ENCODE data around the gene CYBA. TPM values are rescaled to one million over a fixed set of nuclear protein-coding genes. Genes with fewer than 3 reads are reported as not detected.

The CYBA gene
- total and polyA plus RNA-seq, 10 of the 15 experiments (the other 5 are each of a cell fraction or from before 2014, with no cell fraction given), result 0.55 to 598 (median 258) TPM

DNA sequence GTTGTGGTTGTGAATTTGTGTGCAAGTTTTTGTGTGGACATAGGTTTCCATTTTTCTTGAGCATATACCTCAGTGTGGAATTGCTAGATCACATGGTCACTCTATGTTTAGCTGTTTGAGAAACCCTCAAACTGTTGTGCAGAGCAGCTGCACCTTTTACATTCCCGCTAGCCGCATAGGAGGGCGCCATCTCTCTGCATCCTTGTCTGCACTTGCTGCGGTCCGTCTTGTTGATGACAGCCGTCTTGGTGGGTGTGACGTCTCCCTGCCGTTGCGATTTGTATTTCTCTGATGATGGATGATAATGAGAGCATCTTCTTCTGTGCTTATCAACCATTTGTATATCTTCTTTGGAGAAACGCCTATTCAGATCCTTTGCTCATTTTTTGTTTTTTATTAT lies 37.6 kb downstream of the CYBA start:
- ATAC-seq, result no peak
- Histone ChIP-seq H3K36me3 (ENCODE audit: control insufficient read depth in 2 of 2, insufficient read depth in 2 of 2, low read length in 1 of 2) (peaks cover 10 to 31% of the 10 kb centered on the region in 2 experiments; a peak in 3 of 4 replicates), H3K4me2 (ENCODE audit: control insufficient read depth, insufficient read depth) (no peak overlapping the region), H3K4me3 (no peak overlapping the region), H3K4me1 (ENCODE audit: control insufficient read depth, insufficient read depth, low read length) (peaks cover 1% of the 10 kb centered on the region; the same call in 1 of the 2 replicates), H3K27ac (ENCODE audit: control insufficient read depth, insufficient read depth) (no peak overlapping the region), H3K9ac (ENCODE audit: control insufficient read depth, insufficient read depth, low read length) (no peak overlapping the region), H3K9me3 (replicated peaks; ENCODE audit: control insufficient read depth, insufficient read depth, low read length) (no peaks in the 10 kb centered on the region), H3K79me2 (ENCODE audit: control insufficient read depth, insufficient read depth, low read length) (no peaks in the 10 kb centered on the region), H3K27me3 (replicated peaks in 1 of 2; ENCODE audit: control insufficient read depth in 2 of 2, insufficient read depth in 2 of 2, low read length in 1 of 2) (no peaks in the 10 kb centered on the region), H2AFZ (ENCODE audit: control insufficient read depth, low read depth, low read length) (no peak overlapping the region), H4K20me1 (ENCODE audit: control insufficient read depth, insufficient read depth) (no peaks in the 10 kb centered on the region)
- POLR2A ChIA-PET, result no interaction called here
- BruUV-seq (replicated peaks), result no TSS peak
- intact Hi-C loops (cut with micrococcal nuclease; ENCODE audit: unreplicated experiment) (no loop called here), in situ Hi-C loops (cut with MboI) (no loop called here)
- SMC1A ChIA-PET (ENCODE audit: uncharacterized antibody, unreplicated experiment), result no interaction called here
- no peak for DNase-seq (ENCODE audit: low read depth, low spot score)
- CTCF ChIA-PET, result interaction anchor here (0.8 kb wide), 2 partner anchors 13 to 124 kb away, joined by 3 to 4 read pairs; no protein-coding TSS in a partner anchor
- no peak for FAIRE-seq
- WGBS (ENCODE audit: insufficient coverage, insufficient replicate concordance, low lambda C conversion rate, missing lambda C conversion rate), result 82% methylated on average over 10 of the region's 10 CpGs
- RAD21 ChIA-PET (ENCODE audit: unreplicated experiment), result no interaction called here
- TF ChIP-seq NFYB (IDR thresholded peaks at IDR 0.05; ENCODE audit: insufficient read depth, low read depth, low read length) (no peak), SPI1 (IDR thresholded peaks at IDR 0.05; ENCODE audit: borderline replicate concordance, insufficient read depth, low read depth, low read length) (no peak), POLR2A (IDR thresholded peaks at IDR 0.05; ENCODE audit: low read depth, low read length) (no peak), TARDBP (IDR thresholded peaks at IDR 0.05; ENCODE audit: borderline replicate concordance) (no peak), NFXL1 (IDR thresholded peaks at IDR 0.05; ENCODE audit: borderline replicate concordance) (no peak), GABPA (IDR thresholded peaks at IDR 0.05; ENCODE audit: low read depth) (no peak), CREB1 (IDR thresholded peaks at IDR 0.05; ENCODE audit: low read depth) (no peak), HDGF (IDR thresholded peaks at IDR 0.05) (no peak), STAT3 (IDR thresholded peaks at IDR 0.05; ENCODE audit: low read depth, low read length) (no peak), NR2C1 (IDR thresholded peaks at IDR 0.05) (no peak), KDM1A (IDR thresholded peaks at IDR 0.05; ENCODE audit: borderline replicate concordance) (no peak), NRF1 (conservative IDR thresholded peaks at IDR 0.05; ENCODE audit: low read depth, low read length) (no peak), JUNB (IDR thresholded peaks at IDR 0.05) (no peak)
- TF ChIP-seq, protein P1, sequence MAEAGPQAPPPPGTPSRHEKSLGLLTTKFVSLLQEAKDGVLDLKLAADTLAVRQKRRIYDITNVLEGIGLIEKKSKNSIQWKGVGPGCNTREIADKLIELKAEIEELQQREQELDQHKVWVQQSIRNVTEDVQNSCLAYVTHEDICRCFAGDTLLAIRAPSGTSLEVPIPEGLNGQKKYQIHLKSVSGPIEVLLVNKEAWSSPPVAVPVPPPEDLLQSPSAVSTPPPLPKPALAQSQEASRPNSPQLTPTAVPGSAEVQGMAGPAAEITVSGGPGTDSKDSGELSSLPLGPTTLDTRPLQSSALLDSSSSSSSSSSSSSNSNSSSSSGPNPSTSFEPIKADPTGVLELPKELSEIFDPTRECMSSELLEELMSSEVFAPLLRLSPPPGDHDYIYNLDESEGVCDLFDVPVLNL (IDR thresholded peaks at IDR 0.05; ENCODE audit: low read depth, low read length), result no peak
- TF ChIP-seq, protein P2, sequence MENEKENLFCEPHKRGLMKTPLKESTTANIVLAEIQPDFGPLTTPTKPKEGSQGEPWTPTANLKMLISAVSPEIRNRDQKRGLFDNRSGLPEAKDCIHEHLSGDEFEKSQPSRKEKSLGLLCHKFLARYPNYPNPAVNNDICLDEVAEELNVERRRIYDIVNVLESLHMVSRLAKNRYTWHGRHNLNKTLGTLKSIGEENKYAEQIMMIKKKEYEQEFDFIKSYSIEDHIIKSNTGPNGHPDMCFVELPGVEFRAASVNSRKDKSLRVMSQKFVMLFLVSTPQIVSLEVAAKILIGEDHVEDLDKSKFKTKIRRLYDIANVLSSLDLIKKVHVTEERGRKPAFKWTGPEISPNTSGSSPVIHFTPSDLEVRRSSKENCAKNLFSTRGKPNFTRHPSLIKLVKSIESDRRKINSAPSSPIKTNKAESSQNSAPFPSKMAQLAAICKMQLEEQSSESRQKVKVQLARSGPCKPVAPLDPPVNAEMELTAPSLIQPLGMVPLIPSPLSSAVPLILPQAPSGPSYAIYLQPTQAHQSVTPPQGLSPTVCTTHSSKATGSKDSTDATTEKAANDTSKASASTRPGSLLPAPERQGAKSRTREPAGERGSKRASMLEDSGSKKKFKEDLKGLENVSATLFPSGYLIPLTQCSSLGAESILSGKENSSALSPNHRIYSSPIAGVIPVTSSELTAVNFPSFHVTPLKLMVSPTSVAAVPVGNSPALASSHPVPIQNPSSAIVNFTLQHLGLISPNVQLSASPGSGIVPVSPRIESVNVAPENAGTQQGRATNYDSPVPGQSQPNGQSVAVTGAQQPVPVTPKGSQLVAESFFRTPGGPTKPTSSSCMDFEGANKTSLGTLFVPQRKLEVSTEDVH (IDR thresholded peaks at IDR 0.05; ENCODE audit: low read depth, partially characterized antibody), result no peak
- TF ChIP-seq, protein P3, sequence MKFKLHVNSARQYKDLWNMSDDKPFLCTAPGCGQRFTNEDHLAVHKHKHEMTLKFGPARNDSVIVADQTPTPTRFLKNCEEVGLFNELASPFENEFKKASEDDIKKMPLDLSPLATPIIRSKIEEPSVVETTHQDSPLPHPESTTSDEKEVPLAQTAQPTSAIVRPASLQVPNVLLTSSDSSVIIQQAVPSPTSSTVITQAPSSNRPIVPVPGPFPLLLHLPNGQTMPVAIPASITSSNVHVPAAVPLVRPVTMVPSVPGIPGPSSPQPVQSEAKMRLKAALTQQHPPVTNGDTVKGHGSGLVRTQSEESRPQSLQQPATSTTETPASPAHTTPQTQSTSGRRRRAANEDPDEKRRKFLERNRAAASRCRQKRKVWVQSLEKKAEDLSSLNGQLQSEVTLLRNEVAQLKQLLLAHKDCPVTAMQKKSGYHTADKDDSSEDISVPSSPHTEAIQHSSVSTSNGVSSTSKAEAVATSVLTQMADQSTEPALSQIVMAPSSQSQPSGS (IDR thresholded peaks at IDR 0.05; ENCODE audit: low read length), result no peak
- TF ChIP-seq, protein P4, sequence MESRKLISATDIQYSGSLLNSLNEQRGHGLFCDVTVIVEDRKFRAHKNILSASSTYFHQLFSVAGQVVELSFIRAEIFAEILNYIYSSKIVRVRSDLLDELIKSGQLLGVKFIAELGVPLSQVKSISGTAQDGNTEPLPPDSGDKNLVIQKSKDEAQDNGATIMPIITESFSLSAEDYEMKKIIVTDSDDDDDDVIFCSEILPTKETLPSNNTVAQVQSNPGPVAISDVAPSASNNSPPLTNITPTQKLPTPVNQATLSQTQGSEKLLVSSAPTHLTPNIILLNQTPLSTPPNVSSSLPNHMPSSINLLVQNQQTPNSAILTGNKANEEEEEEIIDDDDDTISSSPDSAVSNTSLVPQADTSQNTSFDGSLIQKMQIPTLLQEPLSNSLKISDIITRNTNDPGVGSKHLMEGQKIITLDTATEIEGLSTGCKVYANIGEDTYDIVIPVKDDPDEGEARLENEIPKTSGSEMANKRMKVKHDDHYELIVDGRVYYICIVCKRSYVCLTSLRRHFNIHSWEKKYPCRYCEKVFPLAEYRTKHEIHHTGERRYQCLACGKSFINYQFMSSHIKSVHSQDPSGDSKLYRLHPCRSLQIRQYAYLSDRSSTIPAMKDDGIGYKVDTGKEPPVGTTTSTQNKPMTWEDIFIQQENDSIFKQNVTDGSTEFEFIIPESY (IDR thresholded peaks at IDR 0.05), result no peak
- TF ChIP-seq, protein P5, sequence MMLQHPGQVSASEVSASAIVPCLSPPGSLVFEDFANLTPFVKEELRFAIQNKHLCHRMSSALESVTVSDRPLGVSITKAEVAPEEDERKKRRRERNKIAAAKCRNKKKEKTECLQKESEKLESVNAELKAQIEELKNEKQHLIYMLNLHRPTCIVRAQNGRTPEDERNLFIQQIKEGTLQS (IDR thresholded peaks at IDR 0.05; ENCODE audit: borderline replicate concordance, extremely low read depth, low read depth, low read length), result no peak

All from GM12878 (cell line).